Measurements from ENCODE around the gene MTA3.

DNA sequence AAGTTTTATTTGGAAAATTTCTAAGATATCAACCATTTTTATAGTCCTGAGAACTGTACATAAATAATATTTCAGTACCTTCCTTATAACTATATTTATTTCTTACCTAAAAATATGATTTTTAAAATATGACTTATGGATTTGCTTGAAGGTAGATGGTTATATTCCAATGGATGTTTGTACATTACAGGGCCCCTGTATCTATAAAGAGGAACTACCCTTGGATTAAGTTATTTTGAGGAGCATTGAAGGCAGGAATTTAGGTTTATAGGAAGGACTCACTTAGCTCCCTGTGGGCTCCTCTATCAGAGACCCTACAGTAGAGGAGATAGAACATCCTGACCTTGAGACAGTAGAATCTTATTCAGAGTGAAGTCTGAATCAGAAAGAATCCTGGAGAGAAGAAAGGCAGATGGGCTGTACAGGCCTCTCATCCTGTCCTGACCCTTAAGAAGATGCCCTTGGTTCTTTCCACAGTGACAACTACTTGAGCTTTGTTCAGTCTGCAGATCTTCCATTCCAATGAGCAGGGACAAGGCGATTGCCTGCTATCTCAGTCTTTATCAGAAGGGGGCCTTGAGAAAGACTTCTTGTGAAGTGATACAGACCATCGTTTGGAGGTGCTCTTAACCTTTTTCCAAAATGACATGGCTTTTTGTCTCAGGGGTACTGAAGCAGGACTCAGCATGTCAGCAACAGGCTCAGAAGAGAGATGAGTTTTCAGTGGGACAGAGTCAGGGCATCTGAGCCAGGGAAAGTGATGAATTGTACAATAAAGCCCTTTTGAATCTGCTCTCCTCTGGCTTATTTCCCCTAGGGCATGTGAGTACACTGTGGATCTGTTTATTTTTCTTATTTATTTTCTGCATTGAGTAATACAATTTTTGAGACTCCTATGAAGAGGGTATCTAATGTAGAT is 174.6 kb downstream of the MTA3 start:
- TF ChIP-seq, protein P1, sequence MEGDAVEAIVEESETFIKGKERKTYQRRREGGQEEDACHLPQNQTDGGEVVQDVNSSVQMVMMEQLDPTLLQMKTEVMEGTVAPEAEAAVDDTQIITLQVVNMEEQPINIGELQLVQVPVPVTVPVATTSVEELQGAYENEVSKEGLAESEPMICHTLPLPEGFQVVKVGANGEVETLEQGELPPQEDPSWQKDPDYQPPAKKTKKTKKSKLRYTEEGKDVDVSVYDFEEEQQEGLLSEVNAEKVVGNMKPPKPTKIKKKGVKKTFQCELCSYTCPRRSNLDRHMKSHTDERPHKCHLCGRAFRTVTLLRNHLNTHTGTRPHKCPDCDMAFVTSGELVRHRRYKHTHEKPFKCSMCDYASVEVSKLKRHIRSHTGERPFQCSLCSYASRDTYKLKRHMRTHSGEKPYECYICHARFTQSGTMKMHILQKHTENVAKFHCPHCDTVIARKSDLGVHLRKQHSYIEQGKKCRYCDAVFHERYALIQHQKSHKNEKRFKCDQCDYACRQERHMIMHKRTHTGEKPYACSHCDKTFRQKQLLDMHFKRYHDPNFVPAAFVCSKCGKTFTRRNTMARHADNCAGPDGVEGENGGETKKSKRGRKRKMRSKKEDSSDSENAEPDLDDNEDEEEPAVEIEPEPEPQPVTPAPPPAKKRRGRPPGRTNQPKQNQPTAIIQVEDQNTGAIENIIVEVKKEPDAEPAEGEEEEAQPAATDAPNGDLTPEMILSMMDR (IDR thresholded peaks at IDR 0.05; ENCODE audit: low read depth, low read length) = peak; percentile 22; the same call in 1 of the 2 replicates
- no peak for TF ChIP-seq EZH2phosphoT487 (IDR thresholded peaks at IDR 0.05; ENCODE audit: low read depth)
